ENCODE measurements around the gene PSD4.

Gene PSD4

GRCh38 chr2:113144259-113144658 lies 29.5 kb upstream of the PSD4 start:
- no peak for DNase-seq

GRCh38 chr2:113148606-113149552 lies 24.9 kb upstream of the PSD4 start:
- no peak for DNase-seq

- DNase-seq, result no peak
Observed at GRCh38 chr2:113149553-113150257, 24.1 kb upstream of the PSD4 start.

- DNase-seq, result no peak
Observed at GRCh38 chr2:113150258-113150601, 23.5 kb upstream of the PSD4 start.

- no peak for DNase-seq
Observed at GRCh38 chr2:113155331-113155730, 18.4 kb upstream of the PSD4 start.

- DNase-seq, result no peak
Observed at GRCh38 chr2:113156278-113157117, 17.3 kb upstream of the PSD4 start.

GRCh38 chr2:113157118-113157896 lies 16.5 kb upstream of the PSD4 start:
- no peak for DNase-seq

- DNase-seq, result no peak
Observed at GRCh38 chr2:113157897-113158753, 15.6 kb upstream of the PSD4 start.

GRCh38 chr2:113158884-113159553 lies 14.8 kb upstream of the PSD4 start:
- DNase-seq, result no peak

- DNase-seq, result no peak
Observed at GRCh38 chr2:113160248-113160647, 13.5 kb upstream of the PSD4 start.

- no peak for DNase-seq
Observed at GRCh38 chr2:113160962-113161361, 12.8 kb upstream of the PSD4 start.

- DNase-seq, result no peak
Observed at GRCh38 chr2:113162173-113162572, 11.6 kb upstream of the PSD4 start.

- no peak for DNase-seq
Observed at GRCh38 chr2:113162869-113163268, 10.9 kb upstream of the PSD4 start.

GRCh38 chr2:113164215-113164929 lies 9.4 kb upstream of the PSD4 start:
- DNase-seq, result no peak

GRCh38 chr2:113164930-113165585 lies 8.7 kb upstream of the PSD4 start:
- no peak for DNase-seq

GRCh38 chr2:113166187-113166645 lies 7.6 kb upstream of the PSD4 start:
- no peak for DNase-seq

- DNase-seq, result no peak
Observed at GRCh38 chr2:113167115-113167932, 6.4 kb upstream of the PSD4 start.

- DNase-seq, result no peak
Observed at GRCh38 chr2:113167962-113168340, 5.8 kb upstream of the PSD4 start.

All from RPMI8226 (cell line).